Measurements from ENCODE around the gene UBE2L3. TPM values are rescaled to one million over a fixed set of nuclear protein-coding genes. Genes with fewer than 3 reads are reported as not detected.
A peak's percentile ranks its signal among the peaks of the same experiment; 100 is the strongest.

Gene UBE2L3
- total and polyA plus RNA-seq, 10 of the 15 experiments (the other 5 are each of a cell fraction or from before 2014, with no cell fraction given), result 55.7 to 168 (median 113) TPM

GRCh38 chr22:21665047-21665851 is 97.7 kb downstream of the UBE2L3 start:
- POLR2A ChIA-PET, result interaction anchor here (1.8 to 2.0 kb wide), 2 partner anchors 13 to 19 kb away, joined by 5 to 6 read pairs; no protein-coding TSS in a partner anchor
- no TSS peak for BruUV-seq (replicated peaks)
- H3K4me3 ChIP-seq, result peak overlapping the region; percentile 71; the same call in 1 of the 2 replicates
- peak overlapping the region; percentile 23 for H3K4me2 ChIP-seq (ENCODE audit: control insufficient read depth, insufficient read depth)
- in situ Hi-C loops (cut with MboI), result no loop called here
- H2AFZ ChIP-seq (ENCODE audit: control insufficient read depth, low read depth, low read length), result peak overlapping the region; percentile 89
- intact Hi-C loops (cut with micrococcal nuclease; ENCODE audit: unreplicated experiment), result no loop called here
- DNase-seq (ENCODE audit: low read depth, low spot score), result no peak
- no peaks in the 10 kb centered on the region for H4K20me1 ChIP-seq (ENCODE audit: control insufficient read depth, insufficient read depth)
- no peak for FAIRE-seq
- no peak for ATAC-seq
- H3K79me2 ChIP-seq (ENCODE audit: control insufficient read depth, insufficient read depth, low read length), result peaks cover 13% of the 10 kb centered on the region
- H3K27me3 ChIP-seq (replicated peaks in 1 of 2; ENCODE audit: control insufficient read depth in 2 of 2, insufficient read depth in 2 of 2, low read length in 1 of 2), result no peaks in the 10 kb centered on the region
- no peaks in the 10 kb centered on the region for H3K36me3 ChIP-seq (ENCODE audit: control insufficient read depth in 2 of 2, insufficient read depth in 2 of 2, low read length in 1 of 2)
- no peak overlapping the region; the same call in 1 of the 2 replicates for H3K9ac ChIP-seq (ENCODE audit: control insufficient read depth, insufficient read depth, low read length)
- RAD21 ChIA-PET (ENCODE audit: unreplicated experiment), result interaction anchor here (1.0 to 1.2 kb wide), 2 partner anchors 19 to 36 kb away, joined by 3 to 5 read pairs; no protein-coding TSS in a partner anchor
- peak overlapping the region; percentile 86 for H3K27ac ChIP-seq (ENCODE audit: control insufficient read depth, insufficient read depth)
- SMC1A ChIA-PET (ENCODE audit: uncharacterized antibody, unreplicated experiment), result interaction anchor here (0.8 to 0.9 kb wide), 3 partner anchors 19 to 24 kb away, joined by 3 read pairs; no protein-coding TSS in a partner anchor
- WGBS (ENCODE audit: insufficient coverage, insufficient replicate concordance, low lambda C conversion rate, missing lambda C conversion rate), result 52% methylated on average over 26 of the region's 26 CpGs
- H3K9me3 ChIP-seq (replicated peaks; ENCODE audit: control insufficient read depth, insufficient read depth, low read length), result no peaks in the 10 kb centered on the region
- H3K4me1 ChIP-seq (ENCODE audit: control insufficient read depth, insufficient read depth, low read length), result no peaks in the 10 kb centered on the region
- CTCF ChIA-PET, result interaction anchor here (0.7 to 1.3 kb wide), 4 partner anchors 18 to 287 kb away, joined by 3 to 9 read pairs (median 4); partner anchors contain the start of genes PPM1F and YDJC
- TF ChIP-seq TAF1 (IDR thresholded peaks at IDR 0.05; ENCODE audit: borderline replicate concordance, low read depth, low read length) (no peak), TCF7 (IDR thresholded peaks at IDR 0.05; ENCODE audit: borderline replicate concordance) (no peak), CREM (IDR thresholded peaks at IDR 0.05; ENCODE audit: low read depth) (no peak), EP300 (IDR thresholded peaks at IDR 0.05; ENCODE audit: borderline replicate concordance in 1 of 2, control insufficient read depth in 1 of 2, low read depth in 2 of 2, low read length in 2 of 2) (no peak), ETV6 (conservative IDR thresholded peaks at IDR 0.05 in 1 of 2, IDR thresholded peaks at IDR 0.05 in 1 of 2; ENCODE audit: borderline replicate concordance in 1 of 2, low read depth in 1 of 2) (no peak), BRCA1 (IDR thresholded peaks at IDR 0.05; ENCODE audit: low read depth, low read length) (no peak), SUZ12 (IDR thresholded peaks at IDR 0.05; ENCODE audit: unreplicated experiment) (no peak), BACH1 (IDR thresholded peaks at IDR 0.05; ENCODE audit: borderline replicate concordance) (no peak), ZBED1 (IDR thresholded peaks at IDR 0.05; ENCODE audit: borderline replicate concordance) (no peak)
- TF ChIP-seq, protein P1, sequence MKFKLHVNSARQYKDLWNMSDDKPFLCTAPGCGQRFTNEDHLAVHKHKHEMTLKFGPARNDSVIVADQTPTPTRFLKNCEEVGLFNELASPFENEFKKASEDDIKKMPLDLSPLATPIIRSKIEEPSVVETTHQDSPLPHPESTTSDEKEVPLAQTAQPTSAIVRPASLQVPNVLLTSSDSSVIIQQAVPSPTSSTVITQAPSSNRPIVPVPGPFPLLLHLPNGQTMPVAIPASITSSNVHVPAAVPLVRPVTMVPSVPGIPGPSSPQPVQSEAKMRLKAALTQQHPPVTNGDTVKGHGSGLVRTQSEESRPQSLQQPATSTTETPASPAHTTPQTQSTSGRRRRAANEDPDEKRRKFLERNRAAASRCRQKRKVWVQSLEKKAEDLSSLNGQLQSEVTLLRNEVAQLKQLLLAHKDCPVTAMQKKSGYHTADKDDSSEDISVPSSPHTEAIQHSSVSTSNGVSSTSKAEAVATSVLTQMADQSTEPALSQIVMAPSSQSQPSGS (IDR thresholded peaks at IDR 0.05; ENCODE audit: low read length), result no peak
- TF ChIP-seq, protein P2, sequence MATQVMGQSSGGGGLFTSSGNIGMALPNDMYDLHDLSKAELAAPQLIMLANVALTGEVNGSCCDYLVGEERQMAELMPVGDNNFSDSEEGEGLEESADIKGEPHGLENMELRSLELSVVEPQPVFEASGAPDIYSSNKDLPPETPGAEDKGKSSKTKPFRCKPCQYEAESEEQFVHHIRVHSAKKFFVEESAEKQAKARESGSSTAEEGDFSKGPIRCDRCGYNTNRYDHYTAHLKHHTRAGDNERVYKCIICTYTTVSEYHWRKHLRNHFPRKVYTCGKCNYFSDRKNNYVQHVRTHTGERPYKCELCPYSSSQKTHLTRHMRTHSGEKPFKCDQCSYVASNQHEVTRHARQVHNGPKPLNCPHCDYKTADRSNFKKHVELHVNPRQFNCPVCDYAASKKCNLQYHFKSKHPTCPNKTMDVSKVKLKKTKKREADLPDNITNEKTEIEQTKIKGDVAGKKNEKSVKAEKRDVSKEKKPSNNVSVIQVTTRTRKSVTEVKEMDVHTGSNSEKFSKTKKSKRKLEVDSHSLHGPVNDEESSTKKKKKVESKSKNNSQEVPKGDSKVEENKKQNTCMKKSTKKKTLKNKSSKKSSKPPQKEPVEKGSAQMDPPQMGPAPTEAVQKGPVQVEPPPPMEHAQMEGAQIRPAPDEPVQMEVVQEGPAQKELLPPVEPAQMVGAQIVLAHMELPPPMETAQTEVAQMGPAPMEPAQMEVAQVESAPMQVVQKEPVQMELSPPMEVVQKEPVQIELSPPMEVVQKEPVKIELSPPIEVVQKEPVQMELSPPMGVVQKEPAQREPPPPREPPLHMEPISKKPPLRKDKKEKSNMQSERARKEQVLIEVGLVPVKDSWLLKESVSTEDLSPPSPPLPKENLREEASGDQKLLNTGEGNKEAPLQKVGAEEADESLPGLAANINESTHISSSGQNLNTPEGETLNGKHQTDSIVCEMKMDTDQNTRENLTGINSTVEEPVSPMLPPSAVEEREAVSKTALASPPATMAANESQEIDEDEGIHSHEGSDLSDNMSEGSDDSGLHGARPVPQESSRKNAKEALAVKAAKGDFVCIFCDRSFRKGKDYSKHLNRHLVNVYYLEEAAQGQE (IDR thresholded peaks at IDR 0.05; ENCODE audit: low read depth, low read length), result no peak
- TF ChIP-seq, protein P3, sequence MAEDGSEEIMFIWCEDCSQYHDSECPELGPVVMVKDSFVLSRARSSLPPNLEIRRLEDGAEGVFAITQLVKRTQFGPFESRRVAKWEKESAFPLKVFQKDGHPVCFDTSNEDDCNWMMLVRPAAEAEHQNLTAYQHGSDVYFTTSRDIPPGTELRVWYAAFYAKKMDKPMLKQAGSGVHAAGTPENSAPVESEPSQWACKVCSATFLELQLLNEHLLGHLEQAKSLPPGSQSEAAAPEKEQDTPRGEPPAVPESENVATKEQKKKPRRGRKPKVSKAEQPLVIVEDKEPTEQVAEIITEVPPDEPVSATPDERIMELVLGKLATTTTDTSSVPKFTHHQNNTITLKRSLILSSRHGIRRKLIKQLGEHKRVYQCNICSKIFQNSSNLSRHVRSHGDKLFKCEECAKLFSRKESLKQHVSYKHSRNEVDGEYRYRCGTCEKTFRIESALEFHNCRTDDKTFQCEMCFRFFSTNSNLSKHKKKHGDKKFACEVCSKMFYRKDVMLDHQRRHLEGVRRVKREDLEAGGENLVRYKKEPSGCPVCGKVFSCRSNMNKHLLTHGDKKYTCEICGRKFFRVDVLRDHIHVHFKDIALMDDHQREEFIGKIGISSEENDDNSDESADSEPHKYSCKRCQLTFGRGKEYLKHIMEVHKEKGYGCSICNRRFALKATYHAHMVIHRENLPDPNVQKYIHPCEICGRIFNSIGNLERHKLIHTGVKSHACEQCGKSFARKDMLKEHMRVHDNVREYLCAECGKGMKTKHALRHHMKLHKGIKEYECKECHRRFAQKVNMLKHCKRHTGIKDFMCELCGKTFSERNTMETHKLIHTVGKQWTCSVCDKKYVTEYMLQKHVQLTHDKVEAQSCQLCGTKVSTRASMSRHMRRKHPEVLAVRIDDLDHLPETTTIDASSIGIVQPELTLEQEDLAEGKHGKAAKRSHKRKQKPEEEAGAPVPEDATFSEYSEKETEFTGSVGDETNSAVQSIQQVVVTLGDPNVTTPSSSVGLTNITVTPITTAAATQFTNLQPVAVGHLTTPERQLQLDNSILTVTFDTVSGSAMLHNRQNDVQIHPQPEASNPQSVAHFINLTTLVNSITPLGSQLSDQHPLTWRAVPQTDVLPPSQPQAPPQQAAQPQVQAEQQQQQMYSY (CRISPR knock-in tag; IDR thresholded peaks at IDR 0.05), result no peak
